ENCODE results near the gene ATXN2.

- TF ChIP-seq CTCF (conservative IDR thresholded peaks at IDR 0.05; ENCODE audit: low read length) (no peak), EZH2phosphoT487 (IDR thresholded peaks at IDR 0.05; ENCODE audit: borderline replicate concordance, low read depth, low read length) (no peak)
Observed at GRCh38 chr12:111626230-111626629, 27.1 kb upstream of the ATXN2 start.
